NCI-H2196 (cell line): ENCODE results near the gene ZNF714.
"Not testable (repeated sequence)": the region's sequence is repeated elsewhere in the genome, so short reads cannot be mapped to it uniquely, and the experiment has no call there.

Source experiments
- DNase-seq: peaks from one replicate; lab custom pipeline; 2025; ENCODE audit not compliant: unreplicated experiment; lab: John Stamatoyannopoulos, UW

The ZNF714 gene

DNA sequence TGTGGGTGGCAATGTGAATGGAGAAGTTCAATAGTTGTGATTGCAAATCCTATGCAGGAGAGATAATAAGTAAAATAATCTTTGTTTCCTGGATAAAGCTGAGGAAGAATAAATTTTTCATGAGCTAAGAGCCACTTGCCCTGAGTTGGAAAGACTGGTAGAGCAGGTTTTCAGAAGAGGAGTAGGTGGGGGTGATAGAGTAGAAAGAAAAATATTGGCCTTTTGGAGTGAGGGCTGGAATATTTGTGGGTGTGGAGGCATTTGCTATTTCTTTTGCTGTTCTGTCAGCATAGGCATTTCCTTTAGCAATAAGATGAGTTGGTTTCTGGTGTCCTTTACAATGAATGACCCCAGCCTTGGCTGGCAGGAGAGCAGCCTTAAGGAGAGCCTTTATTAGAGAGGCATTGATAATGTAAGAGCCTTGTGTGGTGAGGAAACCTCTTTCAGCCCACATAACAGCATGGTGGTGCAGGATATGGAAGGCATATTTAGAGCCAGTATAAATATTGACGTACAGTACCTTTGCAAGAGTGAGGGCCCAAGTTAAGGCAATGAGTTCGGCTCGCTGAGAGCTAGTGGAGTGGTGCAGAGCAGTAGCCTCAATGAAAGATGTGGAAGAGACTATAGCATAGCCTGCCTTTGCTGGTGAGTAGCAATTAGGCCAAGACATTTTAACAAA, 48.2 kb downstream of the ZNF714 start:
- DNase-seq, result no peak

GRCh38 chr19:21133633-21134032, 51.6 kb downstream of the ZNF714 start:
- DNase-seq, result no peak

- no peak for DNase-seq
Measured at GRCh38 chr19:21134934-21135366, 52.9 kb downstream of the ZNF714 start.

DNA sequence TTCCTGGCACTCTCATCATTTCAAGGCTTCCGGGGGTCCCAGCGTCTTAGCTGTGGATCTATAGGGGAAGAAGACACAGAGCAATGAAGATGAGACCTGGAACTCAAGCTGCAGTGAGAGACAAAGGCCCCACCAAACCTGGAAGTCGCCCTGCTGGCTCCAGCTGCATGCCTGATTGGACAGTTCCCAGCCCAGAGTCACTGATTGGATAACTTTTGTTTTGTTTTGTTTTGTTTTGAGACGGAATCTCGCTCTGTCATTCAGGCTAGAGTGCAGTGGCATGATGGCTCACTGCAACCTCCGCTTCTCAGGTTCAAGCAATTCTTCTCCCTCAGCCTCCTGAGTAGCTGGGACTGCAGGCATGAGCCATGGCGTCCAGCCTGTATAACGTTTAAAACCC, 53.4 kb downstream of the ZNF714 start:
- DNase-seq, result no peak

- DNase-seq, result no peak
Measured at GRCh38 chr19:21138130-21138529, 56.1 kb downstream of the ZNF714 start.

DNA sequence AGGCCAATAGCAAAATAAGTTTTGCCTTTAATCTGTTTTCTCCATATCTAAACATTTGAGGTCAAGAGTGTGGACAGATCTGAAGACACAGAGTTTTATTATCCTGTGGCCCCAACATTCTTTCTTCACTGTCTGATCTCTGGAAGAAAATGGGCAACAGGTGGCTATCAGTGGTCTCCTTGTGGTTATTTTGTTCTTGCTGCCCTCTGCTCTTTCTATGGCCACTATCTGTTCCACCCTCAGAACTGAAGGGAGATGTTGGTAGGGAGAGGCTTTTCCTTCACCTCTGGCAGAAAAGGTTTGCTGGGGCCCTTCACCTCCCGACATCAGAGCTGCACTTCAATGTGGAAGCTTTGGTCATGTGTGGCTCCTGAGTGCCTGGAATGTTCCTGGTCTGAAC, 59.0 kb downstream of the ZNF714 start:
- DNase-seq, result not testable (repeated sequence)

DNA sequence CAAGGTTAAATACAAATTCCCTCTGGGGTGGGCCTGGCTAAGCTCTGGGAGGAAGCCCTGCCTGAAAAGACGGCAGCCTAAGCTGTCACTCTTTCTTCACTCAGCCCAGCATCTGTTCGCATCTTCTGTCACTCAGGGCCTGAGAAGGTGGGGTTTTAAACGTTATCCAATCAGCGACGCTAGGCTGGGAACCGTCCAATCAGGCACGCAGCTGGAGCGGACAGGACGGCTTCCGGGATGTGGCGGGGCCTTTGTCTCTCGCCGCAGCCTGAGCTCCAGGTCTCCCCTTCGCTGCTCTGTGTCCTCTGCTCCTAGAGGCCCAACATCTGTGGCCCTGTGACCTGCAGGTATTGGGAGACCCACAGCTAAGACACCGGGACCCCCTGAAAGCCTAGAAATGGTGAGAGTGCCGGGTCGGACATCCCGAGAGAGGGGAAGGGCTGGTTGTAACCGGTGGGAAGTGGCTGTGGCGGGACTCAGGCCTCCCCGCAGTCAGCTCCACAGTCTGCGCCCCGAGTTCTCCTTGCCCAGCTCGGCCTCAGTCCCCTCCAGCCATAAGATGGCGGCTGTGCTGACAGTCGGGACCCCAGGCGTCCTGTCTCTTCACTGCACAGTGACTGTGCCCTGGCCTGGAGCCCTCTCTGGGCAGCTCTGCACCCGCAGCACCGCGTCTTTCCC, 59.9 kb downstream of the ZNF714 start, which contains the start of gene ZNF431:
Gene ZNF431 (plus strand): TSS at position 254 of the 678 bp plus-strand sequence. CDS start 144 bp downstream, at position 398.
- DNase-seq, result peak; percentile 92

DNA sequence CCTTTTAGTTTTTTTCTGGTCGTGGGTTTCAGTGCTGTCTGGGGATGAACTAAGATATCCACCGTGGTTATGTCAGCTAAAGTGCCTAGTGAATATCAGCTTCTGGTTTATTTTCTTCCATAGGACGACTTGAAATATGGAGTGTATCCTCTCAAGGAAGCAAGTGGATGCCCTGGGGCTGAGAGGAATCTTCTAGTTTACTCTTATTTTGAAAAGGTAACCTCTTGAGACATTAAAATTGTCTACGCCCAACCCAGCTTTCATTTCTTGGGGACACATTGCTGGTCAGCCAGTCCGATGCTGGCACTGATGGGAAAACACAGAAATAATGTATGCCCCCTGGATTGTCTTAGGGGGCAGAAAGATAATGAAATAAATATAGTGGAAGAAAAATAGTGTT, 61.4 kb downstream of the ZNF714 start:
- DNase-seq, result no peak

DNA sequence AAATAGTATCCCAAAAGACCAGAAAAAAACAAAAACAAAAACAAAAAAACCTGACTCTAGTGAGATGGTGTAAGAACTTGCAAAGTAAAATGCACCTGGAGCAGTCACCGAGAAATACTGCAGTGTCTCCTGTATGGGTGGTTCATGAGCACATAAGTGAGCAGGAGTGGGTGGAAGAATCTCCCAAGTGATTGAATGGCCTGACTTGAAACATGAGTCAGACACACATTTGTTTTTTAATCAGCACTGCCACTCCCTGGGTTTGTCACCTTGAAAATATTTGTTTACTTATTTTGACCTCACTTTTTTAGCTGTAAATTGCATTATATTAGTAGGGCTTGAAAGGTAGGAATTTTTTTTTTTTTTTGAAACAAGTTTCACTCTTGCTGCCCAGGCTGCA, 61.9 kb downstream of the ZNF714 start:
- no peak for DNase-seq

DNA sequence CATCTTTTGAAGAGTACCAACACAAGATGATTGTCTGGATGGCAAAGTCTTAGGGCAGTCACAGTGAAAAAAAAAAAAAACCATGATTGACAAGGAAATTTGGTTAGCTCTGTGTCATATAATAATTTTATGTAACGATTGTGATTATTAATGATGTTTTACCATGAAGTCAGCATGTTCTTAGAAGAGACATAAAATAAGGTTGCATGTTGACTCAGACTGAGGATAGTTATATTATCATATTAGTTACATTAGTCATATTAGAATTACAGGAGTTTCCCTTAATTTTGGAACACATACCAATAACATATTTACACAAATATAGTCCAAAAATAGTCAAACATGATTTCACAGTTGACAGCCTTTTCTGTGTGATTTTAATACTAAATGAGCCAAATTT, 65.5 kb downstream of the ZNF714 start:
- DNase-seq, result no peak

DNA sequence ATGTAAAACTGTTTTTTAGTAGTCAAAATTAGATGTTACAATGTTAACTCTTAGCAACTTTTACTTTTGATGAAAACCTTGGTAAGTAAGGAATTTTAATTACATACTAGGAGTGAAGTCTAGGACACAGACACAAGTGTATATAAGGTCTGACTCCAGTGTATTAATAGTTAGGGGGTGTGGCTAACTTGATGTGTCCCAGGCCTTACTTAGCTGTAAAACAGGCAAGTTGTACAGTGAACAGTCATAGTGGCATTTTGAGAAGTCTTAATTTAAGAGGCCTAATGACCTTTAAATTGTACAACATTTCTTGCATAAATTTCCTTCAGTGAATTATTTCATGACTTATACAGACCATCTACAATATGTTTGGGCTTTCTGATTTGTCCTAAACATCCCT, 66.7 kb downstream of the ZNF714 start:
- no peak for DNase-seq

DNA sequence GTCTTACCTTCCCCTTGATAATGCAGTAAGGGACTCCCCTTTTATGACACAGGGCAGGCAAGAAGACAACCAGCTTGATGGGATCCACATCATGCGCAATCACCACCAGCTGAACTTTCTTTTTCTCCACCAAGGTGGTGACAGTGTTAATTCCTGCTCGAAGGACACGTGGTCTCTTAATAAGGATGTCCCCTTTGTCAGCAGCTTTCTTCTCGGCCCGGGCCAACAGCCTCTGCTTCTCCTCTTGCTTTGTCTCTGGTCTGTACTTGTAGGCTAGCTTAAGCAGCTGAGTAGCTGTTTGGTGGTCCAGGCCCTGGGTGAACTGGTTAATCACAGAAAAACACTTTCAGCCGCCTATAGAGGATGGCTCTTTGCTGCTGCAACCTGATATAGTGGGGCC, 67.9 kb downstream of the ZNF714 start:
- no peak for DNase-seq

GRCh38 chr19:21151460-21151859, 69.5 kb downstream of the ZNF714 start:
- no peak for DNase-seq

- DNase-seq, result no peak
Measured at GRCh38 chr19:21158523-21159135, 76.6 kb downstream of the ZNF714 start.

DNA sequence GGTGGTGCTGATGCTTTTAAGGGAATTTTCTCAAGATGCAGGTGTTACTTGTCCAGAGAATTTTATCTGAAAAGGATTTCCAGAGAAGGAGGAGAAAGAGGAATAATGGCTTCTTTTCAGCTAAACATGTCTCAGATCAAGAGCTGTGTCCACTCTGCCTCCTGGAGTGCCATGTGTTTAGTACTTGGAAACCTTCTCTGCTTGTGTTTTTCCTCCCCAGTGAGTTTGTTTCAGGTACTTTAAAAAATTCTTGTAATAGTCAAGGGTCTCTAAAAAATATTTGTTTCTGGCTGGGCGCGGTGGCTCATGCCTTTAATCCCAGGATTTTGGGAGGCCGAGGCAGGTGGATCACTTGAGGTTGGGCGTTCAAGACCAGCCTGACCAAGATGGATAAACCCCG, 82.5 kb downstream of the ZNF714 start:
- DNase-seq, result no peak

- no peak for DNase-seq
Measured at GRCh38 chr19:21166436-21166835, 84.4 kb downstream of the ZNF714 start.
